Measurements from ENCODE around the gene PCNX2. TPM values are rescaled to one million over a fixed set of nuclear protein-coding genes. Genes with fewer than 3 reads are reported as not detected.

PCNX2 gene
- total and polyA plus RNA-seq, 2 of the 13 experiments (the other 11 are each of a cell fraction or from before 2014, with no cell fraction given), result 0.11 to 0.42 TPM

- no TSS peak for BruUV-seq (replicated peaks)
- Histone ChIP-seq H3K4me2 (ENCODE audit: low read depth, low read length) (no peak overlapping the region), H3K4me3 (replicated peaks in 1 of 3; ENCODE audit: insufficient read depth in 1 of 3, low read depth in 2 of 3, low read length in 3 of 3) (no peak overlapping the region), H2AFZ (ENCODE audit: low read length) (no peak overlapping the region), H3K9ac (ENCODE audit: insufficient read depth, low read depth, low read length) (no peak overlapping the region), H4K20me1 (ENCODE audit: insufficient read depth, low read length) (no peaks in the 10 kb centered on the region), H3K36me3 (replicated peaks in 1 of 2; ENCODE audit: control insufficient read depth in 1 of 2, insufficient read depth in 2 of 2, low read length in 2 of 2) (no peaks in the 10 kb centered on the region), H3K9me3 (ENCODE audit: low read length) (no peaks in the 10 kb centered on the region), H3K27ac (ENCODE audit: extremely low read length, insufficient read depth, low read length) (no peak overlapping the region), H3K79me2 (ENCODE audit: insufficient read depth, low read length) (no peaks in the 10 kb centered on the region), H3K4me1 (ENCODE audit: insufficient read depth, low read length) (no peaks in the 10 kb centered on the region), H3K27me3 (ENCODE audit: control insufficient read depth in 1 of 2, insufficient read depth in 2 of 2, low read length in 2 of 2) (no peaks in the 10 kb centered on the region)
- ATAC-seq (no peak), FAIRE-seq (no peak), DNase-seq (ENCODE audit: low spot score) (no peak)
- 37% methylated on average over 3 of the region's 3 CpGs for WGBS (ENCODE audit: low lambda C conversion rate)
- intact Hi-C loops (cut with micrococcal nuclease; ENCODE audit: unreplicated experiment), result no loop called here
- ChIA-PET POLR2A (no interaction called here), CTCF (ENCODE audit: low intra/inter-chr PET ratio, low total read pairs) (no interaction called here)
- TF ChIP-seq CEBPB (IDR thresholded peaks at IDR 0.05; ENCODE audit: borderline replicate concordance, low read depth, low read length), result 0 out of 2 replicates have a peak, but pooled peaks have one; percentile 22
- no peak for TF ChIP-seq ZNF24 (IDR thresholded peaks at IDR 0.05)
- TF ChIP-seq BRCA1 (CRISPR knock-in tag; IDR thresholded peaks at IDR 0.05), result no peak
- in situ Hi-C loops (cut with HindIII; ENCODE audit: extremely low pct_ligation_motif_present, low pct_unique_long_range_greater_than_20kb), result no loop called here
These were observed 262.2 kb downstream of the PCNX2 start for GRCh38 chr1:233033361-233033760.

GRCh38 chr1:233032916-233033315 is 262.6 kb downstream of the PCNX2 start:
- ChIA-PET POLR2A (no interaction called here), CTCF (ENCODE audit: low intra/inter-chr PET ratio, low total read pairs) (no interaction called here)
- no peaks in the 10 kb centered on the region for H3K4me1 ChIP-seq (ENCODE audit: insufficient read depth, low read length)
- no peak overlapping the region for H3K4me3 ChIP-seq (replicated peaks in 1 of 3; ENCODE audit: insufficient read depth in 1 of 3, low read depth in 2 of 3, low read length in 3 of 3)
- intact Hi-C loops (cut with micrococcal nuclease; ENCODE audit: unreplicated experiment) (no loop called here), in situ Hi-C loops (cut with HindIII; ENCODE audit: extremely low pct_ligation_motif_present, low pct_unique_long_range_greater_than_20kb) (no loop called here)
- H4K20me1 ChIP-seq (ENCODE audit: insufficient read depth, low read length), result no peaks in the 10 kb centered on the region
- no peaks in the 10 kb centered on the region for H3K27me3 ChIP-seq (ENCODE audit: control insufficient read depth in 1 of 2, insufficient read depth in 2 of 2, low read length in 2 of 2)
- BruUV-seq (replicated peaks), result no TSS peak
- FAIRE-seq, result no peak
- no peak overlapping the region for H3K27ac ChIP-seq (ENCODE audit: extremely low read length, insufficient read depth, low read length)
- 10% methylated on average over 4 of the region's 4 CpGs for WGBS (ENCODE audit: low lambda C conversion rate)
- no peaks in the 10 kb centered on the region for H3K36me3 ChIP-seq (replicated peaks in 1 of 2; ENCODE audit: control insufficient read depth in 1 of 2, insufficient read depth in 2 of 2, low read length in 2 of 2)
- DNase-seq (ENCODE audit: low spot score), result no peak
- no peaks in the 10 kb centered on the region for H3K9me3 ChIP-seq (ENCODE audit: low read length)
- no peaks in the 10 kb centered on the region for H3K79me2 ChIP-seq (ENCODE audit: insufficient read depth, low read length)
- H3K4me2 ChIP-seq (ENCODE audit: low read depth, low read length), result no peak overlapping the region
- H2AFZ ChIP-seq (ENCODE audit: low read length), result no peak overlapping the region
- H3K9ac ChIP-seq (ENCODE audit: insufficient read depth, low read depth, low read length), result no peak overlapping the region
- ATAC-seq, result no peak
- TF ChIP-seq MTF1 (CRISPR knock-in tag; IDR thresholded peaks at IDR 0.05), result no peak
- no peak for TF ChIP-seq NBN (conservative IDR thresholded peaks at IDR 0.05)
- no peak for TF ChIP-seq ZNF326 (CRISPR knock-in tag; IDR thresholded peaks at IDR 0.05; ENCODE audit: borderline replicate concordance)
- no peak for TF ChIP-seq MIER2 (CRISPR knock-in tag; IDR thresholded peaks at IDR 0.05)
- TF ChIP-seq YEATS2 (CRISPR knock-in tag; IDR thresholded peaks at IDR 0.05; ENCODE audit: borderline replicate concordance), result no peak
- no peak for TF ChIP-seq ARID4A (CRISPR knock-in tag; IDR thresholded peaks at IDR 0.05; ENCODE audit: borderline replicate concordance)
- TF ChIP-seq RBAK (CRISPR knock-in tag; IDR thresholded peaks at IDR 0.05), result no peak
- TF ChIP-seq RFX3 (CRISPR knock-in tag; IDR thresholded peaks at IDR 0.05), result no peak
- no peak for TF ChIP-seq ZNF564 (CRISPR knock-in tag; IDR thresholded peaks at IDR 0.05)
- no peak for TF ChIP-seq NFATC3 (CRISPR knock-in tag; IDR thresholded peaks at IDR 0.05)
- TF ChIP-seq ZNF230 (CRISPR knock-in tag; IDR thresholded peaks at IDR 0.05), result no peak
- no peak for TF ChIP-seq SAFB2 (CRISPR knock-in tag; IDR thresholded peaks at IDR 0.05; ENCODE audit: borderline replicate concordance, low read depth)
- TF ChIP-seq ATF3 (CRISPR knock-in tag; IDR thresholded peaks at IDR 0.05), result no peak
- TF ChIP-seq ZNF781 (CRISPR knock-in tag; IDR thresholded peaks at IDR 0.05; ENCODE audit: borderline replicate concordance, not compliant biosample characterization), result no peak
- TF ChIP-seq ZNF841 (CRISPR knock-in tag; IDR thresholded peaks at IDR 0.05; ENCODE audit: borderline replicate concordance), result no peak
